Fibroblast of skin of scalp (primary cell): ENCODE data around the gene FAM20C.
A peak's percentile ranks its signal among the peaks of the same experiment; 100 is the strongest.
"Not testable (repeated sequence)": the region's sequence is repeated elsewhere in the genome, so short reads cannot be mapped to it uniquely, and the experiment has no call there.

Experiments
- DNase-seq: peaks from one replicate; pipeline ENCODE4 v3.0.0-alpha.2; 2013

FAM20C gene

GRCh38 chr7:174716-175115 lies 17.7 kb upstream of the FAM20C start:
- no peak for DNase-seq

- DNase-seq: no peak
These were observed 16.4 kb upstream of the FAM20C start for GRCh38 chr7:175955-176354.

- DNase-seq: no peak
These were observed 16.0 kb upstream of the FAM20C start for GRCh38 chr7:176381-176780.

GRCh38 chr7:176786-177459 lies 15.4 kb upstream of the FAM20C start:
- no peak for DNase-seq

- no peak for DNase-seq
These were observed 13.9 kb upstream of the FAM20C start for GRCh38 chr7:178444-178843.

GRCh38 chr7:179209-179681 lies 13.1 kb upstream of the FAM20C start:
- no peak for DNase-seq

GRCh38 chr7:179948-180694 lies 12.2 kb upstream of the FAM20C start:
- DNase-seq: no peak

GRCh38 chr7:181738-182137 lies 10.6 kb upstream of the FAM20C start:
- DNase-seq: no peak

GRCh38 chr7:182502-182901 lies 9.9 kb upstream of the FAM20C start:
- not testable (repeated sequence) for DNase-seq

GRCh38 chr7:183496-184292 lies 8.7 kb upstream of the FAM20C start:
- DNase-seq: no peak

- DNase-seq: no peak
These were observed 7.8 kb upstream of the FAM20C start for GRCh38 chr7:184294-185264.

- DNase-seq: no peak
These were observed 5.8 kb upstream of the FAM20C start for GRCh38 chr7:186516-187113.

- no peak for DNase-seq
These were observed 5.0 kb upstream of the FAM20C start for GRCh38 chr7:187227-187927.

- no peak for DNase-seq
These were observed 4.2 kb upstream of the FAM20C start for GRCh38 chr7:188174-188573.

- no peak for DNase-seq
These were observed 3.5 kb upstream of the FAM20C start for GRCh38 chr7:188727-189500.

- no peak for DNase-seq
These were observed 2.7 kb upstream of the FAM20C start for GRCh38 chr7:189719-190118.

- DNase-seq: no peak
These were observed 2.2 kb upstream of the FAM20C start for GRCh38 chr7:190196-190595.

- peak; percentile 84 for DNase-seq
These were observed 1.0 kb upstream of the FAM20C start for GRCh38 chr7:191105-191980.
